HEK293 (cell line): ENCODE results near the gene MORF4L1.

Source experiments
- HOXC10 ChIP-seq: sonication (generic); formaldehyde crosslinking; IDR thresholded peaks from 2 replicates; pipeline ENCODE4 v1.8.1; 2023; ENCODE audit warnings: mild to moderate bottlenecking, missing genetic modification reagents
- HOXD13 ChIP-seq: sonication (generic); formaldehyde crosslinking; IDR thresholded peaks from 2 replicates; pipeline ENCODE4 v1.8.0; 2022; ENCODE audit warnings: missing genetic modification reagents, borderline replicate concordance
- IKZF3 ChIP-seq: fragments of 450-650 bp; IDR thresholded peaks from 2 replicates; pipeline ENCODE4 v1.5.0; 2018; ENCODE audit warnings: missing biosample characterization, mild to moderate bottlenecking, missing genetic modification characterization, moderate library complexity
- KLF1 ChIP-seq: fragments of 450-650 bp; formaldehyde crosslinking; IDR thresholded peaks from 2 replicates; pipeline ENCODE4 v1.5.1; 2016; ENCODE audit warnings: missing biosample characterization, missing genetic modification characterization
- SP7 ChIP-seq: fragments of 450-650 bp; formaldehyde crosslinking; IDR thresholded peaks from 2 replicates; pipeline ENCODE4 v1.5.1; 2016; ENCODE audit warnings: missing biosample characterization, missing genetic modification characterization
- ZIC2 ChIP-seq: fragments of 450-650 bp; formaldehyde crosslinking; IDR thresholded peaks from 2 replicates; pipeline ENCODE4 v1.5.1; 2016; ENCODE audit warnings: missing biosample characterization, missing genetic modification characterization
- ZNF10 ChIP-seq: fragments of 450-650 bp; formaldehyde crosslinking; IDR thresholded peaks from 2 replicates; pipeline ENCODE4 v1.5.1; 2017; ENCODE audit warnings: missing biosample characterization, missing genetic modification characterization
- ZNF112 ChIP-seq: fragments of 450-650 bp; formaldehyde crosslinking; IDR thresholded peaks from 2 replicates; pipeline ENCODE4 v1.5.0; 2017; ENCODE audit warnings: missing biosample characterization, missing genetic modification characterization
- ZNF146 ChIP-seq: fragments of 450-650 bp; formaldehyde crosslinking; IDR thresholded peaks from 2 replicates; pipeline ENCODE4 v1.5.1; 2016; ENCODE audit warnings: missing biosample characterization, missing genetic modification characterization
- ZNF157 ChIP-seq: fragments of 450-650 bp; formaldehyde crosslinking; IDR thresholded peaks from 2 replicates; pipeline ENCODE4 v1.5.1; 2016; ENCODE audit warnings: missing biosample characterization, missing genetic modification characterization
- ZNF16 ChIP-seq: fragments of 450-650 bp; formaldehyde crosslinking; IDR thresholded peaks from 2 replicates; pipeline ENCODE4 v1.5.1; 2016; ENCODE audit warnings: low read depth, missing biosample characterization, missing genetic modification characterization
- ZNF202 ChIP-seq: fragments of 450-650 bp; formaldehyde crosslinking; IDR thresholded peaks from 2 replicates; pipeline ENCODE4 v1.5.1; 2016; ENCODE audit warnings: missing biosample characterization, missing genetic modification characterization, borderline replicate concordance
- ZNF221 ChIP-seq: fragments of 450-650 bp; formaldehyde crosslinking; IDR thresholded peaks from 2 replicates; pipeline ENCODE4 v1.5.1; 2017; ENCODE audit warnings: missing biosample characterization, missing genetic modification characterization, borderline replicate concordance
- ZNF23 ChIP-seq: fragments of 450-650 bp; formaldehyde crosslinking; IDR thresholded peaks from 2 replicates; pipeline ENCODE4 v1.5.1; 2016; ENCODE audit warnings: missing biosample characterization, missing genetic modification characterization, borderline replicate concordance
- ZNF37A ChIP-seq: fragments of 450-650 bp; IDR thresholded peaks from 2 replicates; pipeline ENCODE4 v1.5.1; 2018; ENCODE audit warnings: missing biosample characterization, missing genetic modification characterization
- ZNF521 ChIP-seq: fragments of 450-650 bp; formaldehyde crosslinking; IDR thresholded peaks from 2 replicates; pipeline ENCODE4 v1.5.1; 2017; ENCODE audit warnings: missing biosample characterization, mild to moderate bottlenecking, missing genetic modification characterization
- ZNF530 ChIP-seq: fragments of 450-650 bp; formaldehyde crosslinking; IDR thresholded peaks from 2 replicates; pipeline ENCODE4 v1.5.1; 2016; ENCODE audit warnings: low read depth, missing biosample characterization, missing genetic modification characterization
- ZNF558 ChIP-seq: fragments of 450-650 bp; formaldehyde crosslinking; IDR thresholded peaks from 2 replicates; pipeline ENCODE4 v1.5.1; 2016; ENCODE audit warnings: missing biosample characterization, missing genetic modification characterization
- ZNF624 ChIP-seq: fragments of 450-650 bp; formaldehyde crosslinking; IDR thresholded peaks from 2 replicates; pipeline ENCODE4 v1.5.1; 2017; ENCODE audit warnings: missing biosample characterization, missing genetic modification characterization
- ZNF626 ChIP-seq: fragments of 450-650 bp; sonication (Bioruptor Pico); formaldehyde crosslinking; IDR thresholded peaks from 2 replicates; pipeline ENCODE4 v1.5.1; 2018; ENCODE audit warnings: missing biosample characterization, missing genetic modification characterization, inconsistent platforms
- ZNF629 ChIP-seq: fragments of 450-650 bp; formaldehyde crosslinking; IDR thresholded peaks from 2 replicates; pipeline ENCODE4 v1.5.1; 2017; ENCODE audit warnings: missing biosample characterization, missing genetic modification characterization
- ZNF707 ChIP-seq: fragments of 450-650 bp; formaldehyde crosslinking; IDR thresholded peaks from 2 replicates; pipeline ENCODE4 v1.5.1; 2016; ENCODE audit warnings: missing biosample characterization, missing genetic modification characterization
- ZNF837 ChIP-seq: fragments of 450-650 bp; formaldehyde crosslinking; IDR thresholded peaks from 2 replicates; pipeline ENCODE4 v1.5.1; 2016; ENCODE audit warnings: missing biosample characterization, missing genetic modification characterization
- TF ChIP-seq, protein P1 (sequence below): fragments of 450-650 bp; formaldehyde crosslinking; IDR thresholded peaks from 2 replicates; pipeline ENCODE4 v1.5.1; 2016; ENCODE audit warnings: missing biosample characterization, missing genetic modification characterization
- TF ChIP-seq, protein P2 (sequence below): fragments of 450-650 bp; formaldehyde crosslinking; IDR thresholded peaks from 2 replicates; pipeline ENCODE4 v1.5.1; 2016; ENCODE audit warnings: missing biosample characterization, missing genetic modification characterization, low read depth
- TF ChIP-seq, protein P3 (sequence below): fragments of 450-650 bp; formaldehyde crosslinking; IDR thresholded peaks from 2 replicates; pipeline ENCODE4 v1.5.1; 2016; ENCODE audit warnings: missing biosample characterization, missing genetic modification characterization
- TF ChIP-seq, protein P4 (sequence below): fragments of 450-650 bp; formaldehyde crosslinking; IDR thresholded peaks from 2 replicates; pipeline ENCODE4 v1.5.1; 2016; ENCODE audit warnings: missing biosample characterization, missing genetic modification characterization
- TF ChIP-seq, protein P5 (sequence below): fragments of 450-650 bp; formaldehyde crosslinking; IDR thresholded peaks from 2 replicates; pipeline ENCODE4 v1.5.1; 2016; ENCODE audit warnings: missing biosample characterization, missing genetic modification characterization
- TF ChIP-seq, protein P6 (sequence below): fragments of 450-650 bp; formaldehyde crosslinking; IDR thresholded peaks from 2 replicates; pipeline ENCODE4 v1.5.1; 2016; ENCODE audit warnings: missing biosample characterization, missing genetic modification characterization

MORF4L1 gene

DNA sequence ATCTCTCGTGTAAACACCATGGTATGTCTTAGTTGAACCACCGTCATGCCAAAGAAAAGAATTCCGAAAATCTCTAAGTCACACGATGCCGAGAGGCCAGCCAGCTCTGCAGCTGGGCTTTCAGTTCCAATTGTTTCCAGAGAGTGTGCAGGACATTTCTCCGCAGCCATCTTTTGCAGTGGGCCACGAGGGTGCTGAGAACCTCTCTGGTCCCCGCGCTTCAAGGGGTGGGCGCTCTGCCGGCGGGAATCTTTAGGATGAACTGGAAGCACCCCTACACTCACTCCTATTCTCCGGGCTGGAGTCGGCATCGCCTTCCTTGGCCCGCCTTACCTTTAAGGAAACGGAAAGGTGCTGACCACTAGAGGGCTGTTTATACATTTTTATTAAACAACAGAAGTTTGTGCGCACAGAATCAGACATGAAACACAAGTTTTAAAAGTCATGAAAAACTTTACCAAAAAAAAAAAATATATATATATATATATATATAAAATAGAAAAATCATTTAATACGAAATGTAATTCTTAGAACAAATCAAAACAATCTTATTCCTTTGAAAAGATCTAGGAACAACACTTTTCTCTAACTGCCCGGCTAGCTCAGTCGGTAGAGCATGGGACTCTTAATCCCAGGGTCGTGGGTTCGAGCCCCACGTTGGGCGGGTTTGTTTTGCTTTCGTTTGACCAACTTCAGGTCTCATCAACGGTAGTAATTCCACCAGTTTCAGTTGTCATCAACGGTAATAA is 12.5 kb upstream of the MORF4L1 start (continued):
- TF ChIP-seq, protein P1, sequence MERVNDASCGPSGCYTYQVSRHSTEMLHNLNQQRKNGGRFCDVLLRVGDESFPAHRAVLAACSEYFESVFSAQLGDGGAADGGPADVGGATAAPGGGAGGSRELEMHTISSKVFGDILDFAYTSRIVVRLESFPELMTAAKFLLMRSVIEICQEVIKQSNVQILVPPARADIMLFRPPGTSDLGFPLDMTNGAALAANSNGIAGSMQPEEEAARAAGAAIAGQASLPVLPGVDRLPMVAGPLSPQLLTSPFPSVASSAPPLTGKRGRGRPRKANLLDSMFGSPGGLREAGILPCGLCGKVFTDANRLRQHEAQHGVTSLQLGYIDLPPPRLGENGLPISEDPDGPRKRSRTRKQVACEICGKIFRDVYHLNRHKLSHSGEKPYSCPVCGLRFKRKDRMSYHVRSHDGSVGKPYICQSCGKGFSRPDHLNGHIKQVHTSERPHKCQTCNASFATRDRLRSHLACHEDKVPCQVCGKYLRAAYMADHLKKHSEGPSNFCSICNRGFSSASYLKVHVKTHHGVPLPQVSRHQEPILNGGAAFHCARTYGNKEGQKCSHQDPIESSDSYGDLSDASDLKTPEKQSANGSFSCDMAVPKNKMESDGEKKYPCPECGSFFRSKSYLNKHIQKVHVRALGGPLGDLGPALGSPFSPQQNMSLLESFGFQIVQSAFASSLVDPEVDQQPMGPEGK (tag by site-specific recombination) = no peak
- TF ChIP-seq, protein P2, sequence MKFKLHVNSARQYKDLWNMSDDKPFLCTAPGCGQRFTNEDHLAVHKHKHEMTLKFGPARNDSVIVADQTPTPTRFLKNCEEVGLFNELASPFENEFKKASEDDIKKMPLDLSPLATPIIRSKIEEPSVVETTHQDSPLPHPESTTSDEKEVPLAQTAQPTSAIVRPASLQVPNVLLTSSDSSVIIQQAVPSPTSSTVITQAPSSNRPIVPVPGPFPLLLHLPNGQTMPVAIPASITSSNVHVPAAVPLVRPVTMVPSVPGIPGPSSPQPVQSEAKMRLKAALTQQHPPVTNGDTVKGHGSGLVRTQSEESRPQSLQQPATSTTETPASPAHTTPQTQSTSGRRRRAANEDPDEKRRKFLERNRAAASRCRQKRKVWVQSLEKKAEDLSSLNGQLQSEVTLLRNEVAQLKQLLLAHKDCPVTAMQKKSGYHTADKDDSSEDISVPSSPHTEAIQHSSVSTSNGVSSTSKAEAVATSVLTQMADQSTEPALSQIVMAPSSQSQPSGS = no peak
- TF ChIP-seq ZNF624 (tag by site-specific recombination) (no peak), ZNF629 (tag by site-specific recombination) (no peak; the same call in 1 of the 2 replicates), ZNF558 (tag by site-specific recombination) (no peak; the same call in 1 of the 2 replicates), ZNF37A (tag by site-specific recombination) (no peak), SP7 (tag by site-specific recombination) (peak; percentile 31; the same call in 1 of the 2 replicates), ZNF626 (tag by site-specific recombination) (no peak), ZNF16 (tag by site-specific recombination) (no peak), ZNF10 (tag by site-specific recombination) (no peak), ZNF707 (no peak), ZNF202 (tag by site-specific recombination) (no peak), ZNF146 (no peak), HOXC10 (CRISPR knock-in tag) (no peak), ZNF530 (tag by site-specific recombination) (no peak), ZNF221 (tag by site-specific recombination) (no peak), ZNF157 (tag by site-specific recombination) (no peak), HOXD13 (CRISPR knock-in tag) (no peak), KLF1 (tag by site-specific recombination) (no peak), ZNF112 (tag by site-specific recombination) (no peak), IKZF3 (tag by site-specific recombination) (peak; percentile 76), ZNF837 (tag by site-specific recombination) (no peak), ZIC2 (tag by site-specific recombination) (no peak), ZNF521 (no peak), ZNF23 (tag by site-specific recombination) (no peak)
- TF ChIP-seq, protein P3, sequence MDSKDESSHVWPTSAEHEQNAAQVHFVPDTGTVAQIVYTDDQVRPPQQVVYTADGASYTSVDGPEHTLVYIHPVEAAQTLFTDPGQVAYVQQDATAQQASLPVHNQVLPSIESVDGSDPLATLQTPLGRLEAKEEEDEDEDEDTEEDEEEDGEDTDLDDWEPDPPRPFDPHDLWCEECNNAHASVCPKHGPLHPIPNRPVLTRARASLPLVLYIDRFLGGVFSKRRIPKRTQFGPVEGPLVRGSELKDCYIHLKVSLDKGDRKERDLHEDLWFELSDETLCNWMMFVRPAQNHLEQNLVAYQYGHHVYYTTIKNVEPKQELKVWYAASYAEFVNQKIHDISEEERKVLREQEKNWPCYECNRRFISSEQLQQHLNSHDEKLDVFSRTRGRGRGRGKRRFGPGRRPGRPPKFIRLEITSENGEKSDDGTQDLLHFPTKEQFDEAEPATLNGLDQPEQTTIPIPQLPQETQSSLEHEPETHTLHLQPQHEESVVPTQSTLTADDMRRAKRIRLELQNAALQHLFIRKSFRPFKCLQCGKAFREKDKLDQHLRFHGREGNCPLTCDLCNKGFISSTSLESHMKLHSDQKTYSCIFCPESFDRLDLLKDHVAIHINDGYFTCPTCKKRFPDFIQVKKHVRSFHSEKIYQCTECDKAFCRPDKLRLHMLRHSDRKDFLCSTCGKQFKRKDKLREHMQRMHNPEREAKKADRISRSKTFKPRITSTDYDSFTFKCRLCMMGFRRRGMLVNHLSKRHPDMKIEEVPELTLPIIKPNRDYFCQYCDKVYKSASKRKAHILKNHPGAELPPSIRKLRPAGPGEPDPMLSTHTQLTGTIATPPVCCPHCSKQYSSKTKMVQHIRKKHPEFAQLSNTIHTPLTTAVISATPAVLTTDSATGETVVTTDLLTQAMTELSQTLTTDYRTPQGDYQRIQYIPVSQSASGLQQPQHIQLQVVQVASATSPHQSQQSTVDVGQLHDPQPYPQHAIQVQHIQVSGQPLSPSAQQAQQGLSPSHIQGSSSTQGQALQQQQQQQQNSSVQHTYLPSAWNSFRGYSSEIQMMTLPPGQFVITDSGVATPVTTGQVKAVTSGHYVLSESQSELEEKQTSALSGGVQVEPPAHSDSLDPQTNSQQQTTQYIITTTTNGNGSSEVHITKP (tag by site-specific recombination) = peak; percentile 70
- TF ChIP-seq, protein P4, sequence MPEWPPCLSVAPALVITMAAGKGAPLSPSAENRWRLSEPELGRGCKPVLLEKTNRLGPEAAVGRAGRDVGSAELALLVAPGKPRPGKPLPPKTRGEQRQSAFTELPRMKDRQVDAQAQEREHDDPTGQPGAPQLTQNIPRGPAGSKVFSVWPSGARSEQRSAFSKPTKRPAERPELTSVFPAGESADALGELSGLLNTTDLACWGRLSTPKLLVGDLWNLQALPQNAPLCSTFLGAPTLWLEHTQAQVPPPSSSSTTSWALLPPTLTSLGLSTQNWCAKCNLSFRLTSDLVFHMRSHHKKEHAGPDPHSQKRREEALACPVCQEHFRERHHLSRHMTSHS = no peak
- TF ChIP-seq, protein P5, sequence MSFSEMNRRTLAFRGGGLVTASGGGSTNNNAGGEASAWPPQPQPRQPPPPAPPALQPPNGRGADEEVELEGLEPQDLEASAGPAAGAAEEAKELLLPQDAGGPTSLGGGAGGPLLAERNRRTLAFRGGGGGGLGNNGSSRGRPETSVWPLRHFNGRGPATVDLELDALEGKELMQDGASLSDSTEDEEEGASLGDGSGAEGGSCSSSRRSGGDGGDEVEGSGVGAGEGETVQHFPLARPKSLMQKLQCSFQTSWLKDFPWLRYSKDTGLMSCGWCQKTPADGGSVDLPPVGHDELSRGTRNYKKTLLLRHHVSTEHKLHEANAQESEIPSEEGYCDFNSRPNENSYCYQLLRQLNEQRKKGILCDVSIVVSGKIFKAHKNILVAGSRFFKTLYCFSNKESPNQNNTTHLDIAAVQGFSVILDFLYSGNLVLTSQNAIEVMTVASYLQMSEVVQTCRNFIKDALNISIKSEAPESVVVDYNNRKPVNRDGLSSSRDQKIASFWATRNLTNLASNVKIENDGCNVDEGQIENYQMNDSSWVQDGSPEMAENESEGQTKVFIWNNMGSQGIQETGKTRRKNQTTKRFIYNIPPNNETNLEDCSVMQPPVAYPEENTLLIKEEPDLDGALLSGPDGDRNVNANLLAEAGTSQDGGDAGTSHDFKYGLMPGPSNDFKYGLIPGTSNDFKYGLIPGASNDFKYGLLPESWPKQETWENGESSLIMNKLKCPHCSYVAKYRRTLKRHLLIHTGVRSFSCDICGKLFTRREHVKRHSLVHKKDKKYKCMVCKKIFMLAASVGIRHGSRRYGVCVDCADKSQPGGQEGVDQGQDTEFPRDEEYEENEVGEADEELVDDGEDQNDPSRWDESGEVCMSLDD (tag by site-specific recombination) = 0 out of 2 replicates have a peak, but pooled peaks have one; percentile 19
- TF ChIP-seq, protein P6, sequence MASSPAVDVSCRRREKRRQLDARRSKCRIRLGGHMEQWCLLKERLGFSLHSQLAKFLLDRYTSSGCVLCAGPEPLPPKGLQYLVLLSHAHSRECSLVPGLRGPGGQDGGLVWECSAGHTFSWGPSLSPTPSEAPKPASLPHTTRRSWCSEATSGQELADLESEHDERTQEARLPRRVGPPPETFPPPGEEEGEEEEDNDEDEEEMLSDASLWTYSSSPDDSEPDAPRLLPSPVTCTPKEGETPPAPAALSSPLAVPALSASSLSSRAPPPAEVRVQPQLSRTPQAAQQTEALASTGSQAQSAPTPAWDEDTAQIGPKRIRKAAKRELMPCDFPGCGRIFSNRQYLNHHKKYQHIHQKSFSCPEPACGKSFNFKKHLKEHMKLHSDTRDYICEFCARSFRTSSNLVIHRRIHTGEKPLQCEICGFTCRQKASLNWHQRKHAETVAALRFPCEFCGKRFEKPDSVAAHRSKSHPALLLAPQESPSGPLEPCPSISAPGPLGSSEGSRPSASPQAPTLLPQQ (tag by site-specific recombination) = no peak
